B cell (primary cell): ENCODE results near the gene MICAL3. TPM values are rescaled to one million over a fixed set of nuclear protein-coding genes. Genes with fewer than 3 reads are reported as not detected.

Source experiments
- ATAC-seq: fragments of 200-7000 bp; cut with Tn5 transposase; one replicate; pipeline ENCODE4 v1.10.0; 2021; ENCODE audit warnings: low read depth, mild to moderate bottlenecking, moderate number of reproducible peaks, moderate library complexity
- CTCF ChIA-PET: fragments of 350-600 bp; sonication (Branson Sonifier 250); formaldehyde crosslinking; loops from one replicate; lab custom pipeline; 2021; ENCODE audit warnings: antibody characterized with exemption, inconsistent platforms; lab: Charles Lee
- POLR2A ChIA-PET: fragments of 350-600 bp; sonication (Branson Sonifier 250); formaldehyde crosslinking; loops from one replicate; lab custom pipeline; 2021; ENCODE audit warnings: antibody characterized with exemption; lab: Charles Lee
- DNase-seq: peaks from one replicate; pipeline ENCODE4 v3.0.0; 2013
- H2AFZ ChIP-seq: 2 replicates; pipeline ENCODE4 v1.6.1; 2012; ENCODE audit warnings: mild to moderate bottlenecking, low read depth, low read length; ENCODE audit not compliant: insufficient read depth, poor library complexity, severe bottlenecking
- H3K27ac ChIP-seq, 2 donors: 1 replicate in 1 of 2; 2 replicates in 1 of 2; pipeline ENCODE4 v1.5.1; 2012 to 2013; ENCODE audit warnings: low read length in 2 of 2, mild to moderate bottlenecking in 2 of 2, moderate library complexity in 1 of 2
- H3K27me3 ChIP-seq, 4 experiments: fragments of 200-600 bp in 1 of 4; sonication (generic) in 1 of 4; replicated peaks in 1 of 4; 1 replicate in 2 of 4; 2 replicates in 2 of 4; pipeline versions ENCODE4 v1.6.1 to v1.7.0; 2013 to 2016; ENCODE audit warnings: low read length in 3 of 4, mild to moderate bottlenecking in 2 of 4, mixed read lengths in 1 of 4, moderate library complexity in 1 of 4; ENCODE audit not compliant: insufficient read depth in 4 of 4, control insufficient read depth in 3 of 4; ENCODE audit errors: control extremely low read depth in 1 of 4
- H3K36me3 ChIP-seq, 2 experiments: replicated peaks in 1 of 2; 1 replicate in 1 of 2; 2 replicates in 1 of 2; pipeline versions ENCODE4 v1.6.1 to v1.7.1; 2013; ENCODE audit warnings: low read length in 1 of 2; ENCODE audit not compliant: insufficient read depth in 2 of 2, control insufficient read depth in 1 of 2; ENCODE audit errors: control extremely low read depth in 1 of 2, extremely low read depth in 1 of 2
- H3K4me1 ChIP-seq, 2 donors: fragments of 200-600 bp in 1 of 2; sonication (generic) in 1 of 2; 1 replicate in 1 of 2; 2 replicates in 1 of 2; pipeline versions ENCODE4 v1.5.1 to v1.6.1; 2013 to 2017; ENCODE audit warnings: low read length in 2 of 2; ENCODE audit not compliant: control insufficient read depth in 2 of 2, insufficient read depth in 2 of 2
- H3K4me2 ChIP-seq: replicated peaks from 2 replicates; pipeline ENCODE3; 2012; ENCODE audit warnings: mild to moderate bottlenecking, low read depth, low read length; ENCODE audit not compliant: poor library complexity, severe bottlenecking
- H3K4me3 ChIP-seq, 5 experiments: fragments of 200-600 bp in 1 of 5; sonication (generic) in 1 of 5; 1 replicate in 3 of 5; 2 replicates in 2 of 5; pipeline versions ENCODE4 v1.5.1 to v1.7.0; 2011 to 2016; ENCODE audit warnings: low read length in 4 of 5, mild to moderate bottlenecking in 4 of 5, low read depth in 2 of 5, control low read depth in 1 of 5, moderate library complexity in 1 of 5; ENCODE audit not compliant: insufficient read depth in 1 of 5; ENCODE audit errors: control extremely low read depth in 1 of 5, extremely low read depth in 1 of 5
- H3K79me2 ChIP-seq: fragments of 200-600 bp; sonication (generic); one replicate; pipeline ENCODE4 v1.6.0; 2016; ENCODE audit warnings: low read length; ENCODE audit not compliant: control insufficient read depth, insufficient read depth
- H3K9ac ChIP-seq: fragments of 200-600 bp; sonication (generic); 2 replicates; pipeline ENCODE4 v1.6.1; 2017; ENCODE audit warnings: mild to moderate bottlenecking, low read length, moderate library complexity
- H3K9me3 ChIP-seq, 3 donors: one replicate each; pipeline versions ENCODE4 v1.6.1 to v1.7.1; 2013; ENCODE audit warnings: low read length in 2 of 3; ENCODE audit not compliant: control insufficient read depth in 2 of 3, insufficient read depth in 1 of 3; ENCODE audit errors: control extremely low read depth in 1 of 3
- H4K20me1 ChIP-seq: 2 replicates; pipeline ENCODE4 v1.6.0; 2012; ENCODE audit warnings: mild to moderate bottlenecking, low read length; ENCODE audit not compliant: insufficient read depth, control insufficient read depth, poor library complexity, severe bottlenecking
- H3K27ac Mint-ChIP-seq: one replicate; pipeline ENCODE4 v1.8.0; 2021; ENCODE audit warnings: mixed read lengths
- H3K27me3 Mint-ChIP-seq: one replicate; pipeline ENCODE4 v1.8.0; 2021; ENCODE audit warnings: mixed read lengths
- H3K4me1 Mint-ChIP-seq: one replicate; pipeline ENCODE4 v1.8.0; 2021; ENCODE audit warnings: mixed read lengths
- H3K4me3 Mint-ChIP-seq: one replicate; pipeline ENCODE4 v1.8.0; 2021; ENCODE audit warnings: mixed read lengths
- H3K9me3 Mint-ChIP-seq: one replicate; pipeline ENCODE4 v1.8.0; 2022; ENCODE audit warnings: mixed read lengths; ENCODE audit not compliant: insufficient read depth
- EZH2 ChIP-seq: IDR thresholded peaks from 2 replicates; pipeline ENCODE4 v1.6.1; 2012; ENCODE audit warnings: borderline replicate concordance, low read depth, mild to moderate bottlenecking, moderate library complexity, low read length; ENCODE audit not compliant: insufficient read depth, poor library complexity, severe bottlenecking
- WGBS: methylation state at CpG from one replicate; pipeline ENCODE4 v1.1.5; 2013; ENCODE audit warnings: missing lambda C conversion rate; ENCODE audit not compliant: insufficient coverage; 5-methylcytosine and 5-hydroxymethylcytosine counted together
- intact Hi-C: fragments of 100-400 bp; cut with micrococcal nuclease; formaldehyde crosslinking; loops from one replicate; pipeline ENCODE4 v1.10.0; 2022
- polyA plus RNA-seq: library from polyadenylated mRNA; depleted of rRNA; stranded (reverse); fragments of >200 nt; gene quantifications from 2 replicates; pipeline ENCODE4 v1.2.3, GENCODE V29; 2012
- total RNA-seq, 2 donors: library from RNA; stranded (reverse); fragments of 120-200 nt in 1 of 2; gene quantifications; 1 replicate in 1 of 2; 2 replicates in 1 of 2; pipeline versions ENCODE4 v1.2.3 to v1.2.4, GENCODE V29; 2013 to 2022
- TF ChIP-seq, protein P1 (sequence below): fragments of 200-600 bp; IDR thresholded peaks from one replicate; pipeline ENCODE4 v1.8.0; 2022; ENCODE audit warnings: antibody characterized with exemption, mild to moderate bottlenecking

MICAL3 gene
- total and polyA plus RNA-seq, 2 donors (not counting 1 experiment from before 2014, with no cell fraction given) = 50.5 to 253 TPM

DNA sequence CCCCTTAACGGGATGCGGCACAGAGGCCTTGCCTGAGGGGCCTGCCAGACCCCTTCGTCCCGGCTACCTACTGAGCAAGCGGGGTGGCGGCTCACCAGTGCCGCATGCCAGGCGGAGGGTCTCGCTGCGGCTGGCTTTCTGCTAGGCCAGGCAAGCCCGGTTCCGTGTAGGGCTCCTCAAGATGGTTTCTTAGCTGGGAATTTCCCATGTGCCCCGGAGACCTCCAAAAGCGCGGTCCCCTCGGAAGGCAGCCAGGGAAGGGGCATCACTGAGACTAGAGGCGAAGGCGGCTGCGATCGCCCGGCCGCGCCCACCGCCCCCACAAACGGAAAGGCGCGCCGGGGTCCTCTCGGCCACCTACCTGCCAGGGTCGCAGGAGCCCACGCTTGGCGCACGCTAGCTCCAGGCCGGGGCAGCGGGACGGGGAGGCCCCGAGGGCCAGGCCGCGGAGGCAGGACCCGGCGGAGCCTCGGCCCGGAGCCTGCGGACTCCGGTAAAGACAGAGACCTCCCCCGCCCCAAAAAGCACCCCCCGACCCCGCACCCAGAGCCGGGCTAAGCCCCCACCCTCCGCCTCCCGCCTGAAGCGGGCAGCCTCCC, 23.8 kb downstream of the MICAL3 start:
- Mint-ChIP-seq H3K4me3 (peak overlapping the region; percentile 88), H3K27me3 (no peaks in the 10 kb centered on the region), H3K27ac (peak overlapping the region; percentile 85), H3K9me3 (no peaks in the 10 kb centered on the region), H3K4me1 (peaks cover 75% of the 10 kb centered on the region)
- H3K4me1 ChIP-seq = peaks cover 78 to 83% of the 10 kb centered on the region in 2 donors
- WGBS = 1% methylated on average over 45 of the region's 52 CpGs
- peak overlapping the region; percentile 96 for H3K4me2 ChIP-seq
- no peaks in the 10 kb centered on the region for H3K27me3 ChIP-seq
- H3K79me2 ChIP-seq = peaks cover 77% of the 10 kb centered on the region
- no peak for ATAC-seq
- peak; percentile 85 for DNase-seq
- CTCF ChIA-PET = interaction anchor here (0.7 to 11.9 kb wide), 10 partner anchors 10 to 405 kb away, joined by 3 to 133 read pairs (median 4); partner anchors contain the start of genes MICAL3 and PEX26
- H3K9me3 ChIP-seq = no peaks in the 10 kb centered on the region
- TF ChIP-seq EZH2 = no peak
- TF ChIP-seq, protein P1, sequence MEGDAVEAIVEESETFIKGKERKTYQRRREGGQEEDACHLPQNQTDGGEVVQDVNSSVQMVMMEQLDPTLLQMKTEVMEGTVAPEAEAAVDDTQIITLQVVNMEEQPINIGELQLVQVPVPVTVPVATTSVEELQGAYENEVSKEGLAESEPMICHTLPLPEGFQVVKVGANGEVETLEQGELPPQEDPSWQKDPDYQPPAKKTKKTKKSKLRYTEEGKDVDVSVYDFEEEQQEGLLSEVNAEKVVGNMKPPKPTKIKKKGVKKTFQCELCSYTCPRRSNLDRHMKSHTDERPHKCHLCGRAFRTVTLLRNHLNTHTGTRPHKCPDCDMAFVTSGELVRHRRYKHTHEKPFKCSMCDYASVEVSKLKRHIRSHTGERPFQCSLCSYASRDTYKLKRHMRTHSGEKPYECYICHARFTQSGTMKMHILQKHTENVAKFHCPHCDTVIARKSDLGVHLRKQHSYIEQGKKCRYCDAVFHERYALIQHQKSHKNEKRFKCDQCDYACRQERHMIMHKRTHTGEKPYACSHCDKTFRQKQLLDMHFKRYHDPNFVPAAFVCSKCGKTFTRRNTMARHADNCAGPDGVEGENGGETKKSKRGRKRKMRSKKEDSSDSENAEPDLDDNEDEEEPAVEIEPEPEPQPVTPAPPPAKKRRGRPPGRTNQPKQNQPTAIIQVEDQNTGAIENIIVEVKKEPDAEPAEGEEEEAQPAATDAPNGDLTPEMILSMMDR = no peak
- H3K4me3 ChIP-seq = peak overlapping the region; percentile 51 to 87 (median 70)
- H4K20me1 ChIP-seq = peaks cover 12% of the 10 kb centered on the region
- peak overlapping the region; percentile 83 for H3K9ac ChIP-seq
- H2AFZ ChIP-seq = peak overlapping the region; percentile 77
- POLR2A ChIA-PET = interaction anchor here (0.8 to 1.4 kb wide), 5 partner anchors 10 to 76 kb away, joined by 3 to 7 read pairs (median 3); no protein-coding TSS in a partner anchor
- intact Hi-C loops = loop anchor here (1.0 to 5.0 kb wide), 5 partner anchors 24 to 228 kb away; partner anchors contain the start of genes BID, MICAL3 and PEX26
- peak overlapping the region; percentile 83 to 95 for H3K27ac ChIP-seq
- H3K36me3 ChIP-seq = no peaks in the 10 kb centered on the region

DNA sequence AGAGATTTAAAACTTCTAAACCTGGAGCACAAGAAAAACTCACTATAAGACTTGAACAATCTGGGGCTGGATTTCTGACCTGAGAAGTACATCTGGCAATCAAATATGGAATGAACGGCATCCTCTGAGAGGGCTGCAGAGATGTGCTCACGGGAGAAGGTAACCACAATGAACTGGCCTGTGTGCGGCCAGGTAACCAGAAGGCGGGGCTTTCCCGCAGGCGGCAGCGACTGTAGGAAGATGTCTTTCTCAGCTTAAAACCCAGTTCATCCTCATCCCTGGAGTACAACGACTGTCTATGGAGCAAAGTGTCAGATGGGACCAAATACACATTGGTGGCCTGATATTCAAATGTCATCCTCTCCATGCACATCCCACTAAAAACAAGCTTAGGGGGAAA, 24.5 kb downstream of the MICAL3 start:
- H3K4me3 ChIP-seq = peak overlapping the region; percentile 51 to 87 (median 70)
- DNase-seq = peak; percentile 48

More for the DNA sequence above, 24.5 kb downstream of the MICAL3 start:
- peak overlapping the region; percentile 96 for H3K4me2 ChIP-seq
- ChIA-PET POLR2A (interaction anchor here (0.7 to 1.3 kb wide), 4 partner anchors 11 to 57 kb away, joined by 3 to 5 read pairs (median 4); no protein-coding TSS in a partner anchor), CTCF (interaction anchor here (0.7 to 11.9 kb wide), 12 partner anchors 11 to 405 kb away, joined by 3 to 133 read pairs (median 4); partner anchors contain the start of genes MICAL3 and PEX26)
- H2AFZ ChIP-seq = peak overlapping the region; percentile 77
- no peak for ATAC-seq
- intact Hi-C loops = loop anchor here (2.0 to 5.0 kb wide), 2 partner anchors 57 to 228 kb away; partner anchors contain the start of gene BID
- H3K27me3 Mint-ChIP-seq = no peaks in the 10 kb centered on the region
- H4K20me1 ChIP-seq = peaks cover 12% of the 10 kb centered on the region
- peaks cover 80 to 83% of the 10 kb centered on the region in 2 donors for H3K4me1 ChIP-seq
- H3K9me3 ChIP-seq = no peaks in the 10 kb centered on the region
- H3K27ac ChIP-seq = peak overlapping the region; percentile 83 to 95
- H3K79me2 ChIP-seq = peaks cover 84% of the 10 kb centered on the region
- no peaks in the 10 kb centered on the region for H3K27me3 ChIP-seq
- H3K36me3 ChIP-seq = no peaks in the 10 kb centered on the region
- peak overlapping the region; percentile 85 for H3K27ac Mint-ChIP-seq
- H3K9ac ChIP-seq = peak overlapping the region; percentile 83
- WGBS = 35% methylated on average over 5 of the region's 8 CpGs
- no peak for TF ChIP-seq EZH2
- TF ChIP-seq, protein P1 = no peak
- peak overlapping the region; percentile 88 for H3K4me3 Mint-ChIP-seq
- peaks cover 76% of the 10 kb centered on the region for H3K4me1 Mint-ChIP-seq
- H3K9me3 Mint-ChIP-seq = no peaks in the 10 kb centered on the region
